ENCODE results near the gene KBTBD3.

KBTBD3 gene

GRCh38 chr11:106076919-106077608 is at the start of gene KBTBD3:
TSS of gene KBTBD3 (minus strand) at chr11:106077347. CDS start at chr11:106059097, 18,250 bp downstream.
- DNase-seq = peak; percentile 99

- DNase-seq = no peak
Measured at GRCh38 chr11:106121570-106122320, 44.6 kb upstream of the KBTBD3 start.

GRCh38 chr11:106105986-106106385 is 28.8 kb upstream of the KBTBD3 start:
- no peak for DNase-seq

- DNase-seq = no peak
Measured at GRCh38 chr11:106101819-106102218, 24.7 kb upstream of the KBTBD3 start.

GRCh38 chr11:106101370-106101769 is 24.2 kb upstream of the KBTBD3 start:
- no peak for DNase-seq

- no peak for DNase-seq
Measured at GRCh38 chr11:106098893-106099553, 21.9 kb upstream of the KBTBD3 start.

- no peak for DNase-seq
Measured at GRCh38 chr11:106092446-106092845, 15.3 kb upstream of the KBTBD3 start.

GRCh38 chr11:106091480-106092123 is 14.5 kb upstream of the KBTBD3 start:
- no peak for DNase-seq

GRCh38 chr11:106088896-106089295 is 11.7 kb upstream of the KBTBD3 start:
- DNase-seq = no peak

GRCh38 chr11:106087815-106088435 is 10.8 kb upstream of the KBTBD3 start:
- no peak for DNase-seq

GRCh38 chr11:106086850-106087249 is 9.7 kb upstream of the KBTBD3 start:
- no peak for DNase-seq

- no peak for DNase-seq
Measured at GRCh38 chr11:106086135-106086534, 9.0 kb upstream of the KBTBD3 start.

GRCh38 chr11:106082096-106082495 is 4.9 kb upstream of the KBTBD3 start:
- no peak for DNase-seq

- peak; percentile 15 for DNase-seq
Measured at GRCh38 chr11:106077609-106078455, 685 bp upstream of the KBTBD3 start, which contains the start of gene AASDHPPT. TSS of gene AASDHPPT (plus strand) at chr11:106077662. CDS start at chr11:106077711, 49 bp downstream.

GRCh38 chr11:106076171-106076918 is 802 bp downstream of the KBTBD3 start:
- no peak for DNase-seq

- DNase-seq = no peak
Measured at GRCh38 chr11:106072804-106073203, 4.3 kb downstream of the KBTBD3 start.

GRCh38 chr11:106070606-106071005 is 6.5 kb downstream of the KBTBD3 start:
- no peak for DNase-seq

- no peak for DNase-seq
Measured at GRCh38 chr11:106063009-106063408, 14.1 kb downstream of the KBTBD3 start.

GRCh38 chr11:106061954-106062949 is 14.9 kb downstream of the KBTBD3 start:
- DNase-seq = no peak
